Activated naive CD8-positive, alpha-beta T cell (primary cell): ENCODE measurements around the gene EIF2S3B.
A peak's percentile ranks its signal among the peaks of the same experiment; 100 is the strongest.
"Not testable (repeated sequence)": the region's sequence is repeated elsewhere in the genome, so short reads cannot be mapped to it uniquely, and the experiment has no call there.

Experiments used
- H3K27ac Mint-ChIP-seq: one replicate; pipeline ENCODE4 v1.8.0; 2021; ENCODE audit warnings: mixed read lengths
- H3K27me3 Mint-ChIP-seq: one replicate; pipeline ENCODE4 v1.8.0; 2021; ENCODE audit warnings: mixed read lengths
- H3K36me3 Mint-ChIP-seq: one replicate; pipeline ENCODE4 v1.8.0; 2021; ENCODE audit warnings: mixed read lengths
- H3K4me1 Mint-ChIP-seq: one replicate; pipeline ENCODE4 v1.8.0; 2021; ENCODE audit warnings: low read depth, mixed read lengths
- H3K4me3 Mint-ChIP-seq: one replicate; pipeline ENCODE4 v1.8.0; 2021; ENCODE audit warnings: mild to moderate bottlenecking, mixed read lengths
- H3K9me3 Mint-ChIP-seq: one replicate; pipeline ENCODE4 v1.8.0; 2021; ENCODE audit warnings: low read depth, mixed read lengths

Gene EIF2S3B

GRCh38 chr12:10505620-10506019 lies at the start of gene EIF2S3B:
EIF2S3B (plus strand) TSS chr12:10505890; CDS start chr12:10505903, 13 bp downstream.
- H3K27me3 Mint-ChIP-seq: no peaks in the 10 kb centered on the region
- peaks cover 13% of the 10 kb centered on the region for H3K36me3 Mint-ChIP-seq
- H3K4me3 Mint-ChIP-seq: no peak within 1 kb of the TSS
- H3K9me3 Mint-ChIP-seq: peaks cover 12% of the 10 kb centered on the region
- H3K4me1 Mint-ChIP-seq: peaks cover 41% of the 10 kb centered on the region
- H3K27ac Mint-ChIP-seq: no peak within 1 kb of the TSS

GRCh38 chr12:10456856-10457255 lies 48.8 kb upstream of the EIF2S3B start:
- Mint-ChIP-seq H3K4me3 (no peak overlapping the region), H3K9me3 (peaks cover 18% of the 10 kb centered on the region), H3K27ac (no peak overlapping the region), H3K36me3 (peaks cover 29% of the 10 kb centered on the region), H3K4me1 (peaks cover 4% of the 10 kb centered on the region), H3K27me3 (no peaks in the 10 kb centered on the region)

- peaks cover 38% of the 10 kb centered on the region for H3K36me3 Mint-ChIP-seq
- H3K27ac Mint-ChIP-seq: no peak overlapping the region
- H3K4me3 Mint-ChIP-seq: no peak overlapping the region
- H3K27me3 Mint-ChIP-seq: no peaks in the 10 kb centered on the region
- H3K9me3 Mint-ChIP-seq: peaks cover 27% of the 10 kb centered on the region
- peaks cover 4% of the 10 kb centered on the region for H3K4me1 Mint-ChIP-seq
Observed at GRCh38 chr12:10457760-10458159, 47.9 kb upstream of the EIF2S3B start.

GRCh38 chr12:10466311-10466710 lies 39.4 kb upstream of the EIF2S3B start:
- Mint-ChIP-seq H3K9me3 (peaks cover 23% of the 10 kb centered on the region), H3K4me1 (peaks cover 9% of the 10 kb centered on the region), H3K27ac (no peak overlapping the region), H3K27me3 (no peaks in the 10 kb centered on the region), H3K36me3 (peaks cover 27% of the 10 kb centered on the region), H3K4me3 (no peak overlapping the region)

GRCh38 chr12:10469701-10470100 lies 36.0 kb upstream of the EIF2S3B start:
- peaks cover 15% of the 10 kb centered on the region for H3K36me3 Mint-ChIP-seq
- H3K4me3 Mint-ChIP-seq: no peak overlapping the region
- peaks cover 7% of the 10 kb centered on the region for H3K9me3 Mint-ChIP-seq
- no peak overlapping the region for H3K27ac Mint-ChIP-seq
- H3K4me1 Mint-ChIP-seq: peaks cover 9% of the 10 kb centered on the region
- no peaks in the 10 kb centered on the region for H3K27me3 Mint-ChIP-seq

GRCh38 chr12:10472808-10473207 lies 32.9 kb upstream of the EIF2S3B start:
- peaks cover 17% of the 10 kb centered on the region for H3K36me3 Mint-ChIP-seq
- not testable (repeated sequence) for H3K27me3 Mint-ChIP-seq, H3K9me3 Mint-ChIP-seq, H3K27ac Mint-ChIP-seq, H3K4me3 Mint-ChIP-seq
- peaks cover 14% of the 10 kb centered on the region for H3K4me1 Mint-ChIP-seq

GRCh38 chr12:10481901-10482300 lies 23.8 kb upstream of the EIF2S3B start:
- Mint-ChIP-seq H3K4me1 (peaks cover 42% of the 10 kb centered on the region), H3K27ac (peak overlapping the region; percentile 72), H3K36me3 (peaks cover 51% of the 10 kb centered on the region), H3K4me3 (peak overlapping the region; percentile 44), H3K9me3 (peaks cover 26% of the 10 kb centered on the region)
- not testable (repeated sequence) for H3K27me3 Mint-ChIP-seq

GRCh38 chr12:10487328-10487727 lies 18.4 kb upstream of the EIF2S3B start:
- Mint-ChIP-seq H3K36me3 (peaks cover 37% of the 10 kb centered on the region), H3K4me1 (peaks cover 40% of the 10 kb centered on the region), H3K9me3 (peaks cover 26% of the 10 kb centered on the region)
- not testable (repeated sequence) for H3K4me3 Mint-ChIP-seq, H3K27ac Mint-ChIP-seq, H3K27me3 Mint-ChIP-seq

- Mint-ChIP-seq H3K4me1 (peaks cover 40% of the 10 kb centered on the region), H3K27me3 (no peaks in the 10 kb centered on the region), H3K4me3 (no peak overlapping the region), H3K36me3 (peaks cover 6% of the 10 kb centered on the region), H3K9me3 (no peaks in the 10 kb centered on the region), H3K27ac (no peak overlapping the region)
Observed at GRCh38 chr12:10491766-10492165, 13.9 kb upstream of the EIF2S3B start.

GRCh38 chr12:10497602-10498001 lies 8.1 kb upstream of the EIF2S3B start:
- peak overlapping the region; percentile 65 for H3K4me3 Mint-ChIP-seq
- peaks cover 68% of the 10 kb centered on the region for H3K4me1 Mint-ChIP-seq
- H3K36me3 Mint-ChIP-seq: peaks cover 5% of the 10 kb centered on the region
- peak overlapping the region; percentile 98 for H3K27ac Mint-ChIP-seq
- no peaks in the 10 kb centered on the region for H3K9me3 Mint-ChIP-seq
- no peaks in the 10 kb centered on the region for H3K27me3 Mint-ChIP-seq

- Mint-ChIP-seq H3K27ac (peak overlapping the region; percentile 98), H3K27me3 (no peaks in the 10 kb centered on the region), H3K4me3 (peak overlapping the region; percentile 65), H3K4me1 (peaks cover 71% of the 10 kb centered on the region), H3K9me3 (peaks cover 2% of the 10 kb centered on the region), H3K36me3 (peaks cover 6% of the 10 kb centered on the region)
Observed at GRCh38 chr12:10498042-10498441, 7.6 kb upstream of the EIF2S3B start.

GRCh38 chr12:10501030-10501429 lies 4.7 kb upstream of the EIF2S3B start:
- H3K27me3 Mint-ChIP-seq: no peaks in the 10 kb centered on the region
- H3K9me3 Mint-ChIP-seq: peaks cover 3% of the 10 kb centered on the region
- peaks cover 4% of the 10 kb centered on the region for H3K36me3 Mint-ChIP-seq
- peak overlapping the region; percentile 46 for H3K4me3 Mint-ChIP-seq
- peaks cover 75% of the 10 kb centered on the region for H3K4me1 Mint-ChIP-seq
- peak overlapping the region; percentile 89 for H3K27ac Mint-ChIP-seq

- Mint-ChIP-seq H3K27ac (peak overlapping the region; percentile 94), H3K27me3 (no peaks in the 10 kb centered on the region), H3K36me3 (peaks cover 13% of the 10 kb centered on the region), H3K4me1 (peaks cover 60% of the 10 kb centered on the region), H3K9me3 (peaks cover 12% of the 10 kb centered on the region), H3K4me3 (peak overlapping the region; percentile 46)
Observed at GRCh38 chr12:10503460-10503859, 2.2 kb upstream of the EIF2S3B start.

GRCh38 chr12:10511756-10512355 lies 6.2 kb downstream of the EIF2S3B start:
- Mint-ChIP-seq H3K27me3 (no peaks in the 10 kb centered on the region), H3K4me3 (no peak overlapping the region), H3K9me3 (peaks cover 11% of the 10 kb centered on the region), H3K27ac (no peak overlapping the region), H3K4me1 (no peaks in the 10 kb centered on the region), H3K36me3 (peaks cover 7% of the 10 kb centered on the region)

- H3K27me3 Mint-ChIP-seq: no peaks in the 10 kb centered on the region
- H3K27ac Mint-ChIP-seq: no peak overlapping the region
- no peak overlapping the region for H3K4me3 Mint-ChIP-seq
- peaks cover 8% of the 10 kb centered on the region for H3K9me3 Mint-ChIP-seq
- peaks cover 4% of the 10 kb centered on the region for H3K36me3 Mint-ChIP-seq
- H3K4me1 Mint-ChIP-seq: no peaks in the 10 kb centered on the region
Observed at GRCh38 chr12:10512798-10513197, 7.1 kb downstream of the EIF2S3B start.

- Mint-ChIP-seq H3K4me3 (no peak overlapping the region), H3K4me1 (peaks cover 24% of the 10 kb centered on the region), H3K27ac (peak overlapping the region; percentile 41), H3K27me3 (no peaks in the 10 kb centered on the region), H3K36me3 (peaks cover 5% of the 10 kb centered on the region), H3K9me3 (no peaks in the 10 kb centered on the region)
Observed at GRCh38 chr12:10521555-10521954, 15.9 kb downstream of the EIF2S3B start.
